ENCODE data around the gene CLIP3. TPM values are rescaled to one million over a fixed set of nuclear protein-coding genes. Genes with fewer than 3 reads are reported as not detected.
"Not testable (repeated sequence)": the region's sequence is repeated elsewhere in the genome, so short reads cannot be mapped to it uniquely, and the experiment has no call there.

CLIP3 gene, protein sequence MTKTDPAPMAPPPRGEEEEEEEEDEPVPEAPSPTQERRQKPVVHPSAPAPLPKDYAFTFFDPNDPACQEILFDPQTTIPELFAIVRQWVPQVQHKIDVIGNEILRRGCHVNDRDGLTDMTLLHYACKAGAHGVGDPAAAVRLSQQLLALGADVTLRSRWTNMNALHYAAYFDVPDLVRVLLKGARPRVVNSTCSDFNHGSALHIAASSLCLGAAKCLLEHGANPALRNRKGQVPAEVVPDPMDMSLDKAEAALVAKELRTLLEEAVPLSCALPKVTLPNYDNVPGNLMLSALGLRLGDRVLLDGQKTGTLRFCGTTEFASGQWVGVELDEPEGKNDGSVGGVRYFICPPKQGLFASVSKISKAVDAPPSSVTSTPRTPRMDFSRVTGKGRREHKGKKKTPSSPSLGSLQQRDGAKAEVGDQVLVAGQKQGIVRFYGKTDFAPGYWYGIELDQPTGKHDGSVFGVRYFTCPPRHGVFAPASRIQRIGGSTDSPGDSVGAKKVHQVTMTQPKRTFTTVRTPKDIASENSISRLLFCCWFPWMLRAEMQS
- 10 to 100 TPM; 47.2 to 49.8 (median 48.5) TPM for polyA plus RNA-seq (ENCODE audit: insufficient read length in 3 of 3)

DNA sequence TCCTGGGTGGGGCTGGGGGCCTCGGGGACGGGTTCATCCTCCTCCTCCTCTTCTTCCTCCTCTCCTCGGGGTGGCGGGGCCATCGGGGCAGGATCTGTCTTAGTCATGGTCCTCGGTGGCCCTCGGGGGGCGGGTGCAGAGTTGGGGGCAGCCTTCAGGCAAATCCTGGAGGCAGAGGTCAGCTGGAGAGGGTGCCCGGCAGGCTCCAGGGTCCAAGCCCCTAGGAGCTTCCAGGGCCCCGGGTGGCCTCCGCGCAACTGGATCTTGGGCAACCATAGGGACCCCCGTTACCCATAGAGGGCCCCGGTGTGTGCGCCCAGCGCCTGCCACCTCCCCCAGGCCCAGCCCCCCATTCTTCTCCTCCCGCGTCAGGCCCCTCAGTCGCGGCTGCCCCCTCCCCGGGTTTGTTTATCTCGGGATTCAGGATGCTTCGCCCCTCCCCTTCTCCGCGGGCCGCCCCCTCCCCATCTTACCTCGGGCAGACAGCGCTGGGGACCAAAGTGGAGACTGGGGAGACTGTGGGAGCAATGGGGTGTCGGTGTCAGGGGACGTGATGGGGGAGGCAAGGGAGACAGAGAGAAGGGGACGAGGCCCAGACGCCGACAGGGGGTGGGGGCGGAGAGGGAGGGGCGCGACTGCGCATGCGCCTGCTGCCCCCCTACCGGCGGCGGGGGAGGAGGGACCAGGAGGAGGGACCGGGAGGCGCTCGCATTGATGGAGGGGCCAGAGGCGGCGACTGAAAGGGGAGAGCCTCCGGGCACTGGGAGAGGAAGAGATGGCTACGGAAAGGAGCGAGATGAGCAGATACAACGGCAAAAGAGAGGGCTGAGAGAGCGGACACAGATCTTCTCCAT lies at the start of gene CLIP3:
Gene CLIP3, minus strand, starts transcription at position 623 of the 854 bp plus-strand sequence. Its CDS starts 516 bp downstream, at position 107.
- DNase-seq (ENCODE audit: low read depth in 3 of 3, low spot score in 2 of 3): no peak

DNA sequence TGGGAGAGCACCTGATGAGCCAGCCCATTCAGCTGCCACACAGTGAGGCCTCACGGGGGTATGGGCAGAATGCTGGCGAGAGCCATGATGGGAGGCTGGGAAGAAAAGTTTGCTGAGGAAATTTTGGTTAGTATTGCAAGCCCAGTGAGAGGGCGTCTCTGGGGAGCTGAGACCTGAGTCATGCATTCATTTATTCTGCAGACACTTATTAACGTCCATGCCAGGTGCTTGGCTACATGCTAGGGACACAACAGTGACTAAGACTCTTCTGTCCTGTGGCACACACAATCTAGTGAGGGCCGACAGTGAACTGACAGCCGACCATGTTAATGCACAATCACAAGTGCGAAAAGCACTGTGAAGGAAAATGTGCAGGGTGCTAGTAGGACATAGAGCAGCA lies 49.2 kb upstream of the CLIP3 start:
- no peak for DNase-seq (ENCODE audit: low read depth in 3 of 3, low spot score in 2 of 3)

DNA sequence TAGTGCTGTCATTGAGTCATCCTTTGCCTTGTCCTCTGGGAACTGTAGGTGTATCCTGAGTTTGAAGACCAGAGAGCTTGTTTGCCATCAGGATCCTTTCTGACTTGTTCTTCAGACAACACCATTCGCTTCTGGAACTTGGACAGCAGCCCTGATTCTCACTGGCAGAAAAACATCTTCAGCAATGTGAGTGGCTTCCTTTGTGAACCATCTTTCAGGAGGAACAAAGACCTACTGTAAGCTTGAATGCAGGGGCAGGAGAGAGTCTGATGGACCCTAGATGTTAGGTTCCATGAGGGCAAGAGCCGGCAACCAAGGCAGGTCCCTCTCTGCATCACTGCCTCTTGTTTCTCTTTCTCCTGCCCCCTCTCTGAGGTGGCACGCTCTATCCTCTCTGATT lies 48.7 kb upstream of the CLIP3 start:
- DNase-seq (ENCODE audit: low read depth in 3 of 3, low spot score in 2 of 3): no peak

DNA sequence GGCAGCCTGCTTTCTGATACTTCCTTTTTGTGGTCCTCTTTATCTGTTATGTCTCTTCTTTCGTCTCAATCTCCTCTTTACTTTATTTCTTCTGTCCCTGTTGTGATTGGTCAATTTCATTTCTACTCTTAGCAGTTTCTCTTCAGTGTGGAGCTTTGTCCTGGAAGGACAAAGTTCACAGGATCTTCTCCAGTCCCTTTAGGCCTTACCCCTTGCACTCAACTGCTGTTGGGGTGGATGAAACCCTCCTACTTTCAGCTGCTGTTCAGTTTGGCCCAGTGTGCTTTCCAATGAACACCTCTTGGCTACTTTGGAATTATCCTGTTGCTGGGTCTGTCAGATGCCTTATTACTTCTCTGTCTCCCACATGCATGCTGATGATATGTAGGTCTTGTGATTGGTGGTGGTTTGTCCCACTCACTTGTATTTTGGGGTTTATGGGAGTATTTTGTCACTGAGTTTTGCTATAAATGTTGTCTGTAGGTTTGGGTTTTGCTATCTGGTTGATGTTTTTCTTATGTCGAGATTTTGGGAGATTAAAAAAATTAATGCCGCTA lies 46.8 kb upstream of the CLIP3 start:
- no peak for DNase-seq (ENCODE audit: low read depth in 3 of 3, low spot score in 2 of 3)

DNA sequence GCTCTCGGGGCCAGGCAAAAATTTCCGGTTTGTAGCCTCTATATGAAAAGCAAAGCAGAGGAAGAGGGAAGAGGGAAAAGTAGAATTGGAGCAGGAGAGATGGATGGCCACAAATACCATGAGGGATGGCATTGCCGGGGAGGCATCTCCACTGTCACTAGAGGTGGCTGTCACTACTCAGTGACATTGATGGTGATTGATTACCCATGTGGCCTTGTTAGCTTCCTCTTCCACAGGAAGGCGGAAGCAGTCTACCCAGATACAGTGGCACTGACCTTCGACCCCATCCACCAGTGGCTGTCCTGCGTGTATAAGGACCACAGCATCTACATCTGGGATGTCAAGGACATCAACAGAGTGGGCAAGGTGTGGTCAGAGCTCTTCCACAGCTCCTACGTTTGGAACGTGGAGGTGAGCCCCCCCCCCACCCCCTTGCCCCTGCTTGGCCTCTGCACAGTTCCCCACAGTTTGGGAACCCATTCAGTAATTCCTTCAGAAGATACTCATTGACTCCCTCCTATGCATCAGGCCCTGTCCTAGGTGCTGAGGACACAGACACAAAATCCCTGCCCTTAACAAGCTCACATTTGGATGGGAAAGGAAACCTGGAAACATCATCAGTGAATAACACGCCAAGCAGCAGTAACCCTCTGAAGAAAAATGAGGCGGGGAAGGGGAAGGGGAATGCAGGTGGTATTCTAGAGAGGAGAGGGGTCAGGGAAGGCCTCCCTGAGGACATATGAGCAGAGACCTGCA lies 40.6 kb upstream of the CLIP3 start:
- no peak for DNase-seq (ENCODE audit: low read depth in 3 of 3, low spot score in 2 of 3)

DNA sequence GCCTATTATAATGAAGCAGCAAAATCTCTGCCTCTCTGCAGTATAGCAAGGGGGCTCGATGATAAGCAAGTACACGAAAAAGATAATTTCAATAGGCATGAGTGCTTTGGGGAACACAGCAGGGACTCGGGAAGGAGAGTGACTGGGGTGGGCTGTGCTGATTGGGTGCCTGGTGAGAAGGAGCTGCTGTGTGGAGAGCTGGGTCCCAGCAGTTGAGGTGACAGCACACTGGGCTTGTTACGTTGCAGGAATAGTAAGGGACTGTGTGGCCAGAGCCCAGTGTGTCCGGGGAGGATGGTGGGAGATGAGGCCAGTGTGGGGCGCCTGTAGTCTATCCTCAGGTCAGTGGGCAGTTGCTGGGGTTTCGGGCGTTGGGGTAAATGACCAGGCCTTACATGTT lies 39.4 kb upstream of the CLIP3 start:
- no peak for DNase-seq (ENCODE audit: low read depth in 3 of 3, low spot score in 2 of 3)

DNA sequence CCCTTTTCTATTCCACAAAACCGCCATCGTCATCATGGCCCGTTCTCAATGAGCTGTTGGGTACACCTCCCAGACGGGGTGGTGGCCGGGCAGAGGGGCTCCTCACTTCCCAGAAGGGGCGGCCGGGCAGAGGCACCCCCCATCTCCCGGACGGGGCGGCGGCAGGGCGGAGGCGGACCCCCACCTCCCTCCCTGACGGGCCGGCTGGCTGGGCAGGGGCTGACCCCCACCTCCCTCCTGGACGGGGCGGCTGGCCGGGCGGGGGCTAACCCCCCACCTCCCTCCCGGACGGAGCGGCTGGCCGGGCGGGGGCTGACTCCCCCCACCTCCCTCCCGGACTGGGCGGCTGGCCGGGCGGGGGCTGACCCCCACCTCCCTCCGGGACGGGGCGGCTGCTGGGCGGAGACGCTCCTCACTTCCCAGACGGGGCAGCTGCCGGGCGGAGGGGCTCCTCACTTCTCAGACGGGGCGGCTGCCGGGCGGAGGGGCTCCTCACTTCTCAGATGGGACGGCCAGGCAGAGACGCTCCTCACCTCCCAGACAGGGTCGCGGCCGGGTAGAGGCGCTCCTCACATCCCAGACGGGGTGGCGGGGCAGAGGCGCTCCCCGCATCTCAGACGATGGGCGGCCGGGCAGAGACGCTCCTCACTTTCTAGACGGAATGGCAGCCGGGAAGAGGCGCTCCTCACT lies 36.3 kb upstream of the CLIP3 start:
- DNase-seq (ENCODE audit: low read depth in 3 of 3, low spot score in 2 of 3): not testable (repeated sequence)

DNA sequence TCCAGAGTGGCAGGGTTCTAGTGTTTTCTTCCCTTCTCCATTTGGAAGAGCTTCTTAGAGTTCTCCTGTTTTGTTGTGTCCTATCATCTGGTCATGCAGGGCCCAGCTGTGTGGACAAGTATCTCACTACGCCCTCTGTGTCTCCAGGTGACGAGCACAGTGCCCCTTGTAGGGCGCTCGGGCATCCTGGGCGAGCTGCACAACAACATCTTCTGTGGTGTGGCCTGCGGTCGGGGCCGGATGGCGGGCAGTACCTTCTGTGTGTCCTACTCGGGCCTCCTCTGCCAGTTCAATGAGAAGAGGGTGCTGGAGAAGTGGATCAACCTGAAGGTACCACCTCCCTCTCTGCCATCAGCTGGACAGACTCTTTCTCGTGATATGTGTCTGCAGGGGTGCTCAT lies 35.0 kb upstream of the CLIP3 start:
- DNase-seq (ENCODE audit: low read depth in 3 of 3, low spot score in 2 of 3): no peak

DNA sequence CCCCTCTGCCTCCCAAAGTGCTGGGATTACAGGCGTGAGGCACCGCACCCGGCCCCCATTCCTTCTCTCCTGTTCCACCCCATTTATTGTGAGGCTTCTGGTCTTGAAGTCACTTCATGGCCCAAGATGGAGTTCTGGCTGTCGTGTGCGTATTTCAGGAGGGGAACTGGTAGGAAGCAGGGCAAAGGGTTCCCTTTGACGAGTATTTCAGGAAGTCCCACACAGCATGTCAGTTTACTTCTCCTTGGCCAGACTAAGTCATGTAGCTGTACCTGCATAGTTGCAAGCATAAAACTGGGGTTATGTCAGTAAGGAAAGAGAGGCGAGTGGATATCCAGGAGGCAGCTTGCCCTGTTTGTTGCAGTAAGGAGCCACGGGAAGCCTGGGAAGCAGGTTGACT lies 32.2 kb upstream of the CLIP3 start:
- DNase-seq (ENCODE audit: low read depth in 3 of 3, low spot score in 2 of 3): no peak

DNA sequence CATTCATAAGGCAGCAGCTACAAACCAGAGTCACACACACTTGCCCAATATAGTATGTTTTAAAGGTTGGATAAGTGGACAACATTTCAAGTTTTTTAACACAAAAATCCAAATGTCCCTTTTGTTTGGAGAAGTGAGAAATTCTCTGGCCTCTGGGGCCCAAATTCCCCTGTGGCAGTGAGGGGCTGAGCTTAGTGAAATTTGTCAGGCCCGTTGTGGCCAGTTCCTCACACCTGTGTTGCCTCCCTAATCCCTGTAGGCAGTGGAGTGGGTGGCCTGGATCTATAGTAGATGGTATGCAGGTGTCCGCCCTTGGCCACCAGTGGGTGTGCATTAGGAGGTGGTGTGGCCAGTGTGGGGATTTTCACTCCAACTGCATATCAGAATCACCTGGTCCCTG lies 28.7 kb upstream of the CLIP3 start:
- no peak for DNase-seq (ENCODE audit: low read depth in 3 of 3, low spot score in 2 of 3)

DNA sequence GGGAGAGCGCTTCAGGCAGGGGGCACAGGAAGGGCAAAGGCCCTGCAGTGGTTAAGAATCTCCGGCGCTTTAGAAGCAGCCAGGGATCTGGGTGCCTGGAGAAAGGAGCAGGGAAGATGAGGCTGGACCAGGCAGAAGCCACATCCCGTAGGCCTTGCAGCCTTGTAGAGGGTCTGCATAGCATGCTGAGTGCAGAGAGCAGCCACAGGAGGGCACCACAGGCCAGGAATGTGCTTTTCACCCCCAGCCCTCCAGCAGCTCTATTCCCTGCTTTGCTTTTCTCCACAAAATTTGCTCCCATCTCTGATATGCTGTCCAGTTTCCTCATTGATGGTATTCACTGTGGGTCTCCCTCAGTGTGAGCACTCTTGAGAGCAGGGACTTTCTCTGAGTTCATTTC lies 27.8 kb upstream of the CLIP3 start:
- DNase-seq (ENCODE audit: low read depth in 3 of 3, low spot score in 2 of 3): no peak

DNA sequence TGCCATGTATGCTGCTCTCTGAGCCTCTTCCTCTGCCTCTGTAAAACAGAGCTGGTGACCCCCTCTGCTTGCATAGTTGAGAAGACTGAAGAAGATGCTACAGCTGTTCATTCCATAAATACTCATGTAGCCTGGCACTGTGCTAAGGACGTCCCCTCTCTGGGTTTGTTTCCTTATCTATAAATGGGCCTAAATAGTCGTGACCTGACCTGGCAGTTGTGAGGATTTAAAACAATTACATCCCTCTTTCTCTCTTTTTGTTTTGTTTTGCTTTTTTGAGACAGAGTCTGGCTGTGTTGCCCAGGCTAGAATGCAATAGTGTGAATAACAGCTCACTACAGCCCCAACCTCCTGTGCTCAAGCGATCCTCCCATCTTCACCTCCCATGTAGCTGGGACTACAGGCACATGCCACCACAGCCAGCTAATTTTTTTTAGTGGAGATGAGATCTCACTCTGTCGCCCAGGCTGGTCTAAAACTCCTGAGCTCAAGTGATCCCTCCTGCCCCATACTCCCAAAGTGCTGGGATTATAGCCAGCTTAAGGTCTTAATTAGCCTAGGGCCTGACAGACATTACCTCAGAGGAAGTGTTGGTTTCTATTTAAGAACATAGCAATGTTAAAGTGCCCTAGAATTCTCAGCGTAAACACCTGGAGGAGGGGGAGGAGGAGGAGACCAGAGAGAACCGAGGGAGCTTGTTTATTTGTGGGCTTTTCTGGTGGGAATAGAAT lies 26.7 kb upstream of the CLIP3 start:
- no peak for DNase-seq (ENCODE audit: low read depth in 3 of 3, low spot score in 2 of 3)

DNA sequence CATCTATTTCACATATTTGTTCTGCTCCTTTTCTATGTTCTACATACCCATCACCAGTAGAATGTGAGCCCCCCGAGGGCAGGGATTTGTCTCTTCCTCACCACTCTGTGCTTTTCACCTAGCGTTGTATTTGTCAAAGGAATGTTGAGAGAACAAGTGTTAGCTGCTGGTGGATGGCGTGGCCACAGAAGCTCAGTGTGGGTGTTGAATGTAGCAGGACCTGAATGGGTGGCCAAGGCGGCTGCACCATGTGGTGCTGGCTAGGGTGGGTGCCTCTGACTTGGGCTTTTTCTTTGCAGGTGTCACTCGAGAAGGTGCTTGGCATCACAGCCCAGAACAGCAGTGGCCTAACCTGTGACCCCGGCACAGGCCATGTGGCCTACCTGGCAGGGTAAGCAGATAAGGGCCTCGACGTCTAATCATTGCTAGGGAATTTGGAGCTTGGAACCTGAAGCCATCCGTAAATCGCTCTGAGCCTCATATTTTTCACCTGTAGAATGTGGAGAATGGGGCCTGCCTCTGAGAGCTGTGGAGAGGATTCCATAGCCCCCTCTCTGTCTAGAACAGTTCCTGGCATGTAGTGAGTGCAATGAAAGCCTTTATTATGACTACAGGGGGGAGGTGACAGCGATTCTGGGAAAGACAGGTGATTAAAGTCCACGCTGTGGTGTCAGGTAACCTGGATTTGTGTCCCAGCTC lies 26.0 kb upstream of the CLIP3 start:
- no peak for DNase-seq (ENCODE audit: low read depth in 3 of 3, low spot score in 2 of 3)

DNA sequence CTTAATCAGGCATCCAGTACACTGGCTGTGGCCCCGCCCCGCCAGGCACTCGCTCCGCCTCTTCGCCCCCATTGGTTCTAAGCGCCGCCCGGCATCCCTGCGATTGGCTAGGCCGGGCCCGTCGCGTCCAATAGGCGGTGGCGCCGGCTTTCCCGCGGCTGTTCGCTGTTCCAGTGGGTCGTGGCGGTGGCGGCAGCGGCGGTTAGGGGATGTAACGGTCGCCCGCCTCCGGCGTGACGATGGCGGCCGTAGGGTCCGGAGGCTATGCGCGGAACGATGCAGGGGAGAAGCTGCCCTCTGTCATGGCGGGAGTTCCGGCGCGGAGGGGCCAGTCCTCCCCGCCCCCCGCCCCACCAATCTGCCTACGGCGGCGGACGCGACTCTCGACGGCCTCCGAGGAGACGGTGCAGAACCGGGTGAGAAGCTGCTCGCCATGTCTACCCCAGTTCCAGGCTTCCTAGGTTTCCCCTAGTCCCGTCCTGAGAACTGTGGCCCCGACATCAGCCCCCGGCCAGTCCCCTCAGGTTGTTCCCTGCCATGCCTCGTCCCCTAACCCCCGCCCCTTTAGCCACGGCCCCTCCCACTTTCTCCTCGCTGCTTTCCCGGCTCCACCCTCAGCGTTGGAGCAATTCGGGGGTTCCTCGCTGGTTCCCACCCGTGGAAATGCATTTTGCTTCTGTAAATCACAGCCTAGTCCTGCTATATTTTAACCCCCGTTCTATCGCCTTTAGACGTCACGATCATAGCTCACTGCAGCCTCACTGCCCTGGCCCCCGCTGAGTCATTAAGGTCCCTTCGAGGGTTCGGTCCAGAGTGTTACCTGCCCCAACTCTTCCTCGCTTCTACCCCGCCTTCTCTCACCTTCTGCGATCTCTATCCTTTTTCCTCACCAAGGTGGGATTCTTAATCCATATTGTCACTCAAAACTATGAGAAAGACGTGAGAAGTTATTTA lies 22.3 kb upstream of the CLIP3 start, which contains the start of gene WDR62:
Gene WDR62, plus strand, starts transcription at position 165 of the 954 bp plus-strand sequence. Its CDS starts 75 bp downstream, at position 240.
- DNase-seq (ENCODE audit: low read depth in 3 of 3, low spot score in 2 of 3): peak in 1 of 3 donors; percentile 86

DNA sequence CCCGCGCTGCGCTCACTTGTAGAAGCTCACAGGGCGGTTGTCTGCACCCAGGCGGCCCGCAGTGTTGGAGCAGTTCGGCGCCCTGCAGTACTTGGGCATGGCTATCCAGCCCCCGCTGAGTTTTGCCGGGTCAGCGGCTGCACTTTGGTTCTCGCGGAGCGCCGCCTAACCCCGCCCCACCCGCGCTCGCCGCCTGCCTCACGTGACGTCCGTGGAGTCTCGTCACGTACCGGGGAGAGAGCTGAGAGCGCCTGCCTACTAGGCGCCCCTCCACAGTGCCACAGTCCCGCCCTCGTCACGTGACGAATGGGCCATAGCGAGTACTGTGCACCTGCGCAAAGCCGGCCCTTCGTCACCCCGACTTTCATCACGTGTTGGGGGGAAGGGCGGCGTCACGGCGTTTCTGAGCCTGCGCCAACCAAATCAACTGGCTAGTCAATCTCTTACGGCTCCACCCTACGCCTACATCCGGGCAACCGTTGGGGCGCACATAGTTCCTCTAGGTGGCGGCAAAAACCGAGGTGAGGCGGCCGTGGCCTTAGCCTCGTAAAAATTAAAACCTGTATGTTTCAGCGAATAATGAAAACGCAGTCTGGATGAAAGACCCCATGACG lies 21.6 kb upstream of the CLIP3 start, which contains the start of gene THAP8:
Gene THAP8, minus strand, starts transcription at position 167 of the 614 bp plus-strand sequence. Its CDS starts 68 bp downstream, at position 99.
- DNase-seq (ENCODE audit: low read depth in 3 of 3, low spot score in 2 of 3): peak; percentile 99

DNA sequence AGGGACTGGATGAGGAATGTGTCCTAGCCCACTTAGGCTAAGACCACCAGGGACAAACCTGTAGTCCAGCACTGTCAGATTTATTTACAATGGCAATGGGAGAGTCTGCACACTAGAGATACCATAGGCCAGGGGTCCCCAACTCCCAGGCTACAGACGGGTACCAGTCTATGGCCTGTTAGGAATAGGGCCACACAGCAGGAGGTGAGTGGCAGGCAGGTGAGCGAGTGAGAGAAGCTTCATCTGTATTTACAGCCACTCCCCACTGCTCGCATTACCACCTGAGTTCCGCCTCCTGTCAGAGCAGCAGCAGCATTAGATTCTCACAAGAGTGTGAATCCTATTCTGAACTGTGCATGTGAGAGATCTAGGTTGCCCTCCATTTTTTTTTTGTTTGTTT lies 19.0 kb upstream of the CLIP3 start:
- no peak for DNase-seq (ENCODE audit: low read depth in 3 of 3, low spot score in 2 of 3)

DNA sequence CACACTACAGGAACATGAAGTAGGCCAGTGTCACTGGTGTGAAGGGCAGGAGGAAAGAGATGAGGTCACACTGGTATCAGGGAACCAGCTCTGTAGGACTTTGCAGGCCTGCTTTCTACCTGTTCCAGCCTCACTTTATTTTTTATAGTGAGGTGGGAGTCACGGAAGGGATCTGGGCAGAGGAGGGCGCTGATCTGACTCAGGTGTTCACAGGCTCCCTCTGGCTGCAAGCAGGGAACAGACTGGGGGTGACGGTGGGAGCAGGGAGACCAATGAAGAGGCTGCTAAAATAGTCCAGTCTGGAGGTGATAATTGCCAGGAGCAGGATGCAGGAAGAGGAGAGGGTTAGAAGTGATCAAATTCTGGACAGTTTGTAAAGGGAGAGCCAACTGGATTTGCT lies 18.6 kb upstream of the CLIP3 start:
- DNase-seq (ENCODE audit: low read depth in 3 of 3, low spot score in 2 of 3): no peak

All from right renal cortex interstitium (tissue), 3 donors.